Sigmoid colon (tissue), 7 donors: Measurements from ENCODE around the gene SLF2. TPM values are rescaled to one million over a fixed set of nuclear protein-coding genes. Genes with fewer than 3 reads are reported as not detected.

Experiments used
- DNase-seq: peaks from one replicate; pipeline ENCODE4 v3.0.0-alpha.2; 2019
- H3K27ac ChIP-seq, 4 donors: fragments of 200-600 bp; sonication (generic); one replicate each; pipeline ENCODE4 v1.5.1; 2016 to 2019; ENCODE audit warnings: mild to moderate bottlenecking in 1 of 4
- H3K27me3 ChIP-seq, 3 donors: fragments of 200-600 bp; sonication (generic); one replicate each; pipeline ENCODE4 v1.5.1; 2019; ENCODE audit warnings: mild to moderate bottlenecking in 1 of 3
- H3K36me3 ChIP-seq, 4 donors: fragments of 200-600 bp; sonication (generic); one replicate each; pipeline ENCODE4 v1.5.1; 2016 to 2019
- H3K4me1 ChIP-seq, 4 donors: fragments of 200-600 bp; sonication (generic); one replicate each; pipeline ENCODE4 v1.5.1; 2017 to 2019
- H3K4me3 ChIP-seq, 4 donors: fragments of 200-600 bp; sonication (generic); one replicate each; pipeline ENCODE4 v1.5.1; 2017 to 2019; ENCODE audit warnings: mild to moderate bottlenecking in 2 of 4, moderate library complexity in 1 of 4
- H3K9me3 ChIP-seq, 4 donors: fragments of 200-600 bp in 3 of 4; sonication (generic) in 3 of 4; one replicate each; pipeline versions ENCODE4 v1.5.1 to v1.6.1; 2013 to 2019
- CTCF ChIP-seq, 4 experiments: fragments of 450-650 bp in 3 of 4; fragments of 200-600 bp in 1 of 4; IDR thresholded peaks; one replicate each; pipeline ENCODE4 v1.5.1; 2016 to 2019; ENCODE audit warnings: antibody characterized with exemption in 4 of 4, mild to moderate bottlenecking in 3 of 4, moderate library complexity in 2 of 4
- EP300 ChIP-seq, 4 donors: sonication (generic); formaldehyde crosslinking; IDR thresholded peaks; one replicate each; pipeline ENCODE4 v1.6.1; 2017; ENCODE audit warnings: antibody characterized with exemption in 4 of 4
- POLR2A ChIP-seq, 2 donors: fragments of 450-650 bp; IDR thresholded peaks; one replicate each; pipeline ENCODE4 v1.6.1; 2016; ENCODE audit warnings: antibody characterized with exemption in 2 of 2, mild to moderate bottlenecking in 2 of 2, moderate library complexity in 2 of 2
- POLR2AphosphoS5 ChIP-seq, 4 donors: sonication (generic); formaldehyde crosslinking; IDR thresholded peaks; one replicate each; pipeline ENCODE4 v1.6.1; 2017; ENCODE audit warnings: antibody characterized with exemption in 4 of 4
- WGBS, 2 donors: extraction: QIAGEN DNeasy Blood & Tissue Kit; methylation state at CpG; one replicate each; pipeline ENCODE4 v1.1.7; 2013; 5-methylcytosine and 5-hydroxymethylcytosine counted together
- intact Hi-C: fragments of 100-400 bp; cut with DNase I; formaldehyde crosslinking; loops from one replicate; pipeline ENCODE4 v1.15.1; 2023
- polyA plus RNA-seq, 3 donors: library from polyadenylated mRNA; stranded (reverse); fragments of 200-250 nt; gene quantifications; one replicate each; pipeline ENCODE4 v1.2.3, GENCODE V29; 2013
- total RNA-seq, 4 donors: library from RNA; depleted of rRNA; stranded (reverse); fragments of >200 nt; gene quantifications; one replicate each; pipeline ENCODE4 v1.1.0, GENCODE V29; 2016
- donor health status: healthy with polysubstance abuse.
- donor health status: Bipolar disorder and iron deficiency.
- donor health status: healthy.

The SLF2 gene
- total and polyA plus RNA-seq, 7 donors = 3.2 to 49.9 (median 31.8) TPM

- DNase-seq = no peak
- Histone ChIP-seq H3K27me3 (no peaks in the 10 kb centered on the region), H3K27ac (no peak overlapping the region), H3K36me3 (peaks cover 0 to 96% (median 23%) of the 10 kb centered on the region in 4 donors), H3K4me1 (no peaks in the 10 kb centered on the region), H3K4me3 (no peak overlapping the region), H3K9me3 (no peaks in the 10 kb centered on the region)
- no peak for TF ChIP-seq POLR2A (IDR thresholded peaks at IDR 0.05)
- intact Hi-C loops = loop anchor here (5.0 kb wide), 1 partner anchor 33 kb away; no protein-coding TSS in a partner anchor
These were observed 47.5 kb downstream of the SLF2 start for GRCh38 chr10:100960251-100960650.

GRCh38 chr10:100962351-100963080 is 49.8 kb downstream of the SLF2 start:
- TF ChIP-seq POLR2AphosphoS5 (IDR thresholded peaks at IDR 0.05) = no peak
- Histone ChIP-seq H3K4me1 (no peaks in the 10 kb centered on the region), H3K36me3 (peaks cover 0 to 80% (median 15%) of the 10 kb centered on the region in 4 donors), H3K4me3 (no peak overlapping the region), H3K27ac (no peak overlapping the region), H3K27me3 (no peaks in the 10 kb centered on the region), H3K9me3 (no peaks in the 10 kb centered on the region)
- DNase-seq = no peak
- 84 to 86% methylated on average over 4 of the region's 4 CpGs for WGBS, 2 donors
- intact Hi-C loops = loop anchor here (5.0 kb wide), 1 partner anchor 35 kb away; no protein-coding TSS in a partner anchor

- H3K27ac ChIP-seq = no peak overlapping the region
- intact Hi-C loops = loop anchor here (5.0 kb wide), 1 partner anchor 37 kb away; no protein-coding TSS in a partner anchor
- H3K4me3 ChIP-seq = no peak overlapping the region
- H3K36me3 ChIP-seq = peaks cover 0 to 67% (median 8%) of the 10 kb centered on the region in 4 donors
- DNase-seq = no peak
- TF ChIP-seq EP300 (IDR thresholded peaks at IDR 0.05) = no peak
- no peak for TF ChIP-seq CTCF (IDR thresholded peaks at IDR 0.05)
- TF ChIP-seq POLR2A (IDR thresholded peaks at IDR 0.05) = no peak
- no peak for TF ChIP-seq POLR2AphosphoS5 (IDR thresholded peaks at IDR 0.05)
- no peaks in the 10 kb centered on the region for H3K9me3 ChIP-seq
- WGBS, 2 donors = 97 to 98% methylated on average over 1 of the region's 1 CpG
- peaks cover 0 to 2% (median 0%) of the 10 kb centered on the region in 3 donors for H3K27me3 ChIP-seq
- H3K4me1 ChIP-seq = peaks cover 0 to 6% (median 4%) of the 10 kb centered on the region in 4 donors
These were observed 51.1 kb downstream of the SLF2 start for GRCh38 chr10:100963826-100964225.

GRCh38 chr10:100965820-100966219 is 53.1 kb downstream of the SLF2 start:
- no peak for DNase-seq
- intact Hi-C loops = no loop called here
- no peaks in the 10 kb centered on the region for H3K9me3 ChIP-seq
- no peak overlapping the region for H3K4me3 ChIP-seq
- peaks cover 0 to 48% (median 5%) of the 10 kb centered on the region in 4 donors for H3K36me3 ChIP-seq
- no peak for TF ChIP-seq POLR2AphosphoS5 (IDR thresholded peaks at IDR 0.05)
- no peak for TF ChIP-seq CTCF (IDR thresholded peaks at IDR 0.05)
- TF ChIP-seq EP300 (IDR thresholded peaks at IDR 0.05) = no peak
- TF ChIP-seq POLR2A (IDR thresholded peaks at IDR 0.05) = no peak
- peaks cover 0 to 18% (median 17%) of the 10 kb centered on the region in 4 donors for H3K4me1 ChIP-seq
- H3K27ac ChIP-seq = no peak overlapping the region
- H3K27me3 ChIP-seq = peaks cover 0 to 10% (median 0%) of the 10 kb centered on the region in 3 donors
- 73 to 74% methylated on average over 5 of the region's 5 CpGs for WGBS, 2 donors

- no peak for DNase-seq
- Histone ChIP-seq H3K27ac (no peak overlapping the region), H3K4me3 (no peak overlapping the region), H3K4me1 (peaks cover 0 to 18% (median 17%) of the 10 kb centered on the region in 4 donors), H3K36me3 (peaks cover 0 to 38% (median 5%) of the 10 kb centered on the region in 4 donors), H3K27me3 (peaks cover 0 to 10% (median 0%) of the 10 kb centered on the region in 3 donors), H3K9me3 (no peaks in the 10 kb centered on the region)
- WGBS, 2 donors = 80 to 81% methylated on average over 2 of the region's 2 CpGs
- TF ChIP-seq POLR2A (IDR thresholded peaks at IDR 0.05) = no peak
- TF ChIP-seq POLR2AphosphoS5 (IDR thresholded peaks at IDR 0.05) = no peak
- no peak for TF ChIP-seq CTCF (IDR thresholded peaks at IDR 0.05)
- TF ChIP-seq EP300 (IDR thresholded peaks at IDR 0.05) = no peak
- intact Hi-C loops = no loop called here
These were observed 54.1 kb downstream of the SLF2 start for GRCh38 chr10:100966887-100967286.
